Measurements from ENCODE around the gene GARIN5A. TPM values are rescaled to one million over a fixed set of nuclear protein-coding genes. Genes with fewer than 3 reads are reported as not detected.
A peak's percentile ranks its signal among the peaks of the same experiment; 100 is the strongest.

GARIN5A gene
- total RNA-seq, 1 experiment from 2014 or later, result 8.2 TPM

DNA sequence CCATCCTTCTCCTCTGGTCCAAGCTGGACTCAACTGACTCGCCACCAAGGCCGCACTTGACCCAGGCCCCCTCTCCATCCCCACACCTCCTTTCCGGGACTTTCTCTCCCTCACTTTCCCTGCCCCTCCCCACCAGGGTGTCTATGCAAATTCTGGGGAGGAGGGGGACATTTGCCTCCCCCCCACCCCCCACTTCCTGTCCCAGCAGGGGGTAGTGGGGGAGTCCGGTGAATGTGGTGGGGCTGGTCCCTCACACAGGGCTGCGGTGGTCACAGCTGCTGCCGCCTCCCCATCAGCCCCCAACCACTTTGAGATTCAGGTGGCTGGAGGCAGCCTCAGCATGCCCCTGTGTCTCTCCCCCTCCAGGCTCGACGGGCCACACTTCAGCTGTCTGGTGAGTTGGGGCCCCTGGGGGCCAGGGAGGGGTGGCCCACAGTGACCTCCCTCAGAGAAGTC, 57.0 kb downstream of the GARIN5A start:
- DNase-seq (ENCODE audit: low spot score) (peak; percentile 54), ATAC-seq (peak; percentile 13)
- TF ChIP-seq, protein P1, sequence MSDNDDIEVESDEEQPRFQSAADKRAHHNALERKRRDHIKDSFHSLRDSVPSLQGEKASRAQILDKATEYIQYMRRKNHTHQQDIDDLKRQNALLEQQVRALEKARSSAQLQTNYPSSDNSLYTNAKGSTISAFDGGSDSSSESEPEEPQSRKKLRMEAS (CRISPR knock-in tag; IDR thresholded peaks at IDR 0.05), result peak; percentile 55; the same call in 1 of the 2 replicates
- TF ChIP-seq ZNF671 (CRISPR knock-in tag; IDR thresholded peaks at IDR 0.05) (no peak), ZNF219 (CRISPR knock-in tag; IDR thresholded peaks at IDR 0.05; ENCODE audit: borderline replicate concordance) (peak; percentile 42; the same call in 1 of the 2 replicates), IRF2 (CRISPR knock-in tag; IDR thresholded peaks at IDR 0.05; ENCODE audit: borderline replicate concordance, low read depth) (no peak), TCF7 (CRISPR knock-in tag; IDR thresholded peaks at IDR 0.05; ENCODE audit: low read depth) (no peak), NR2C2 (CRISPR knock-in tag; IDR thresholded peaks at IDR 0.05) (no peak), ETV6 (CRISPR knock-in tag; IDR thresholded peaks at IDR 0.05) (peak; percentile 79), GTF2I (CRISPR knock-in tag; conservative IDR thresholded peaks at IDR 0.05) (no peak), NR3C1 (CRISPR knock-in tag; conservative IDR thresholded peaks at IDR 0.05; ENCODE audit: low read depth) (no peak), SMAD3 (CRISPR knock-in tag; IDR thresholded peaks at IDR 0.05; ENCODE audit: borderline replicate concordance) (no peak), FOXJ3 (CRISPR knock-in tag; IDR thresholded peaks at IDR 0.05; ENCODE audit: borderline replicate concordance) (no peak), TEAD1 (CRISPR knock-in tag; IDR thresholded peaks at IDR 0.05) (peak; percentile 70; the same call in 1 of the 2 replicates), JUN (CRISPR knock-in tag; IDR thresholded peaks at IDR 0.05) (no peak), MXD4 (CRISPR knock-in tag; IDR thresholded peaks at IDR 0.05; ENCODE audit: borderline replicate concordance) (no peak), TEAD4 (CRISPR knock-in tag; IDR thresholded peaks at IDR 0.05) (no peak), SP1 (CRISPR knock-in tag; conservative IDR thresholded peaks at IDR 0.05) (peak; percentile 56; the same call in 1 of the 2 replicates), ZNF423 (CRISPR knock-in tag; IDR thresholded peaks at IDR 0.05) (peak; percentile 43)
- TF ChIP-seq, protein P2, sequence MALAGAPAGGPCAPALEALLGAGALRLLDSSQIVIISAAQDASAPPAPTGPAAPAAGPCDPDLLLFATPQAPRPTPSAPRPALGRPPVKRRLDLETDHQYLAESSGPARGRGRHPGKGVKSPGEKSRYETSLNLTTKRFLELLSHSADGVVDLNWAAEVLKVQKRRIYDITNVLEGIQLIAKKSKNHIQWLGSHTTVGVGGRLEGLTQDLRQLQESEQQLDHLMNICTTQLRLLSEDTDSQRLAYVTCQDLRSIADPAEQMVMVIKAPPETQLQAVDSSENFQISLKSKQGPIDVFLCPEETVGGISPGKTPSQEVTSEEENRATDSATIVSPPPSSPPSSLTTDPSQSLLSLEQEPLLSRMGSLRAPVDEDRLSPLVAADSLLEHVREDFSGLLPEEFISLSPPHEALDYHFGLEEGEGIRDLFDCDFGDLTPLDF (CRISPR knock-in tag; IDR thresholded peaks at IDR 0.05), result no peak
- TF ChIP-seq, protein P3, sequence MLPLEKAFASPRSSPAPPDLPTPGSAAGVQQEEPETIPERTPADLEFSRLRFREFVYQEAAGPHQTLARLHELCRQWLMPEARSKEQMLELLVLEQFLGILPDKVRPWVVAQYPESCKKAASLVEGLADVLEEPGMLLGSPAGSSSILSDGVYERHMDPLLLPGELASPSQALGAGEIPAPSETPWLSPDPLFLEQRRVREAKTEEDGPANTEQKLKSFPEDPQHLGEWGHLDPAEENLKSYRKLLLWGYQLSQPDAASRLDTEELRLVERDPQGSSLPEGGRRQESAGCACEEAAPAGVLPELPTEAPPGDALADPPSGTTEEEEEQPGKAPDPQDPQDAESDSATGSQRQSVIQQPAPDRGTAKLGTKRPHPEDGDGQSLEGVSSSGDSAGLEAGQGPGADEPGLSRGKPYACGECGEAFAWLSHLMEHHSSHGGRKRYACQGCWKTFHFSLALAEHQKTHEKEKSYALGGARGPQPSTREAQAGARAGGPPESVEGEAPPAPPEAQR (CRISPR knock-in tag; IDR thresholded peaks at IDR 0.05), result no peak
- TF ChIP-seq, protein P4, sequence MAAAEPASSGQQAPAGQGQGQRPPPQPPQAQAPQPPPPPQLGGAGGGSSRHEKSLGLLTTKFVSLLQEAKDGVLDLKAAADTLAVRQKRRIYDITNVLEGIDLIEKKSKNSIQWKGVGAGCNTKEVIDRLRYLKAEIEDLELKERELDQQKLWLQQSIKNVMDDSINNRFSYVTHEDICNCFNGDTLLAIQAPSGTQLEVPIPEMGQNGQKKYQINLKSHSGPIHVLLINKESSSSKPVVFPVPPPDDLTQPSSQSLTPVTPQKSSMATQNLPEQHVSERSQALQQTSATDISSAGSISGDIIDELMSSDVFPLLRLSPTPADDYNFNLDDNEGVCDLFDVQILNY (CRISPR knock-in tag; IDR thresholded peaks at IDR 0.05), result no peak
- TF ChIP-seq, protein P5, sequence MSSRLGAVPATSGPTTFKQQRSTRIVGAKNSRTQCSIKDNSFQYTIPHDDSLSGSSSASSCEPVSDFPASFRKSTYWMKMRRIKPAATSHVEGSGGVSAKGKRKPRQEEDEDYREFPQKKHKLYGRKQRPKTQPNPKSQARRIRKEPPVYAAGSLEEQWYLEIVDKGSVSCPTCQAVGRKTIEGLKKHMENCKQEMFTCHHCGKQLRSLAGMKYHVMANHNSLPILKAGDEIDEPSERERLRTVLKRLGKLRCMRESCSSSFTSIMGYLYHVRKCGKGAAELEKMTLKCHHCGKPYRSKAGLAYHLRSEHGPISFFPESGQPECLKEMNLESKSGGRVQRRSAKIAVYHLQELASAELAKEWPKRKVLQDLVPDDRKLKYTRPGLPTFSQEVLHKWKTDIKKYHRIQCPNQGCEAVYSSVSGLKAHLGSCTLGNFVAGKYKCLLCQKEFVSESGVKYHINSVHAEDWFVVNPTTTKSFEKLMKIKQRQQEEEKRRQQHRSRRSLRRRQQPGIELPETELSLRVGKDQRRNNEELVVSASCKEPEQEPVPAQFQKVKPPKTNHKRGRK (CRISPR knock-in tag; IDR thresholded peaks at IDR 0.05; ENCODE audit: borderline replicate concordance), result no peak
- TF ChIP-seq, protein P6, sequence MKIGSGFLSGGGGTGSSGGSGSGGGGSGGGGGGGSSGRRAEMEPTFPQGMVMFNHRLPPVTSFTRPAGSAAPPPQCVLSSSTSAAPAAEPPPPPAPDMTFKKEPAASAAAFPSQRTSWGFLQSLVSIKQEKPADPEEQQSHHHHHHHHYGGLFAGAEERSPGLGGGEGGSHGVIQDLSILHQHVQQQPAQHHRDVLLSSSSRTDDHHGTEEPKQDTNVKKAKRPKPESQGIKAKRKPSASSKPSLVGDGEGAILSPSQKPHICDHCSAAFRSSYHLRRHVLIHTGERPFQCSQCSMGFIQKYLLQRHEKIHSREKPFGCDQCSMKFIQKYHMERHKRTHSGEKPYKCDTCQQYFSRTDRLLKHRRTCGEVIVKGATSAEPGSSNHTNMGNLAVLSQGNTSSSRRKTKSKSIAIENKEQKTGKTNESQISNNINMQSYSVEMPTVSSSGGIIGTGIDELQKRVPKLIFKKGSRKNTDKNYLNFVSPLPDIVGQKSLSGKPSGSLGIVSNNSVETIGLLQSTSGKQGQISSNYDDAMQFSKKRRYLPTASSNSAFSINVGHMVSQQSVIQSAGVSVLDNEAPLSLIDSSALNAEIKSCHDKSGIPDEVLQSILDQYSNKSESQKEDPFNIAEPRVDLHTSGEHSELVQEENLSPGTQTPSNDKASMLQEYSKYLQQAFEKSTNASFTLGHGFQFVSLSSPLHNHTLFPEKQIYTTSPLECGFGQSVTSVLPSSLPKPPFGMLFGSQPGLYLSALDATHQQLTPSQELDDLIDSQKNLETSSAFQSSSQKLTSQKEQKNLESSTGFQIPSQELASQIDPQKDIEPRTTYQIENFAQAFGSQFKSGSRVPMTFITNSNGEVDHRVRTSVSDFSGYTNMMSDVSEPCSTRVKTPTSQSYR (CRISPR knock-in tag; IDR thresholded peaks at IDR 0.05), result peak; percentile 71
- TF ChIP-seq, protein P7, sequence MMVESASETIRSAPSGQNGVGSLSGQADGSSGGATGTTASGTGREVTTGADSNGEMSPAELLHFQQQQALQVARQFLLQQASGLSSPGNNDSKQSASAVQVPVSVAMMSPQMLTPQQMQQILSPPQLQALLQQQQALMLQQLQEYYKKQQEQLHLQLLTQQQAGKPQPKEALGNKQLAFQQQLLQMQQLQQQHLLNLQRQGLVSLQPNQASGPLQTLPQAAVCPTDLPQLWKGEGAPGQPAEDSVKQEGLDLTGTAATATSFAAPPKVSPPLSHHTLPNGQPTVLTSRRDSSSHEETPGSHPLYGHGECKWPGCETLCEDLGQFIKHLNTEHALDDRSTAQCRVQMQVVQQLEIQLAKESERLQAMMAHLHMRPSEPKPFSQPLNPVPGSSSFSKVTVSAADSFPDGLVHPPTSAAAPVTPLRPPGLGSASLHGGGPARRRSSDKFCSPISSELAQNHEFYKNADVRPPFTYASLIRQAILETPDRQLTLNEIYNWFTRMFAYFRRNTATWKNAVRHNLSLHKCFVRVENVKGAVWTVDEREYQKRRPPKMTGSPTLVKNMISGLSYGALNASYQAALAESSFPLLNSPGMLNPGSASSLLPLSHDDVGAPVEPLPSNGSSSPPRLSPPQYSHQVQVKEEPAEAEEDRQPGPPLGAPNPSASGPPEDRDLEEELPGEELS (CRISPR knock-in tag; IDR thresholded peaks at IDR 0.05), result 0 out of 2 replicates have a peak, but pooled peaks have one; percentile 16
- TF ChIP-seq, protein P8, sequence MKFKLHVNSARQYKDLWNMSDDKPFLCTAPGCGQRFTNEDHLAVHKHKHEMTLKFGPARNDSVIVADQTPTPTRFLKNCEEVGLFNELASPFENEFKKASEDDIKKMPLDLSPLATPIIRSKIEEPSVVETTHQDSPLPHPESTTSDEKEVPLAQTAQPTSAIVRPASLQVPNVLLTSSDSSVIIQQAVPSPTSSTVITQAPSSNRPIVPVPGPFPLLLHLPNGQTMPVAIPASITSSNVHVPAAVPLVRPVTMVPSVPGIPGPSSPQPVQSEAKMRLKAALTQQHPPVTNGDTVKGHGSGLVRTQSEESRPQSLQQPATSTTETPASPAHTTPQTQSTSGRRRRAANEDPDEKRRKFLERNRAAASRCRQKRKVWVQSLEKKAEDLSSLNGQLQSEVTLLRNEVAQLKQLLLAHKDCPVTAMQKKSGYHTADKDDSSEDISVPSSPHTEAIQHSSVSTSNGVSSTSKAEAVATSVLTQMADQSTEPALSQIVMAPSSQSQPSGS (CRISPR knock-in tag; IDR thresholded peaks at IDR 0.05; ENCODE audit: borderline replicate concordance, low read depth), result no peak
- Mint-ChIP-seq H3K27ac (no peak overlapping the region), H3K4me1 (peaks cover 19% of the 10 kb centered on the region), H3K36me3 (peaks cover 4% of the 10 kb centered on the region), H3K9me3 (no peaks in the 10 kb centered on the region), H3K4me3 (peak overlapping the region; percentile 76), H3K27me3 (ENCODE audit: low read depth) (no peaks in the 10 kb centered on the region)
- ChIA-PET CTCF (interaction anchor here (0.6 to 2.8 kb wide), 6 partner anchors 41 to 137 kb away, joined by 3 to 12 read pairs (median 8); no protein-coding TSS in a partner anchor), POLR2A (interaction anchor here (0.7 to 1.4 kb wide), 3 partner anchors 8 to 86 kb away, joined by 3 to 4 read pairs (median 4); partner anchors contain the start of gene POLD1)

Data from WTC11 (cell line).